ENCODE results near the gene SMARCA2.

Gene SMARCA2

GRCh38 chr9:2126331-2126803 is 111.2 kb downstream of the SMARCA2 start:
- no peak overlapping the region for H3K4me2 ChIP-seq (ENCODE audit: low read length, poor library complexity, severe bottlenecking)
- H3K4me3 ChIP-seq (ENCODE audit: insufficient read depth in 1 of 2, low read depth in 1 of 2, low read length in 2 of 2): peak overlapping the region in 1 of 2 experiments; percentile 66
- no peak overlapping the region for H2BK12ac ChIP-seq (ENCODE audit: low read length in 2 of 2)
- no peak overlapping the region for H2AK5ac ChIP-seq (ENCODE audit: low read length, severe bottlenecking)
- no peak overlapping the region for H3K23ac ChIP-seq (ENCODE audit: low read length in 2 of 2)
- DNase-seq: peak; percentile 11
- no peak overlapping the region for H3K4ac ChIP-seq (ENCODE audit: low read depth in 1 of 2, low read length in 2 of 2)
- H3K27ac ChIP-seq (ENCODE audit: low read length, poor library complexity, severe bottlenecking): no peak overlapping the region
- H3K18ac ChIP-seq (ENCODE audit: low read depth in 1 of 2, low read length in 2 of 2): no peak overlapping the region
- no peak overlapping the region for H4K8ac ChIP-seq (ENCODE audit: low read length)
- H2BK15ac ChIP-seq (ENCODE audit: low read depth, poor library complexity, severe bottlenecking): no peak overlapping the region
- H3K79me1 ChIP-seq (replicated peaks; ENCODE audit: low read length, poor library complexity, severe bottlenecking): peaks cover 30% of the 10 kb centered on the region
- peaks cover 12% of the 10 kb centered on the region for H3K4me1 ChIP-seq (ENCODE audit: control insufficient read depth, insufficient read depth, low read depth, low read length)
- no peaks in the 10 kb centered on the region for H3K27me3 ChIP-seq (ENCODE audit: control insufficient read depth in 1 of 2, insufficient read depth in 1 of 2, low read length in 2 of 2)
- H4K91ac ChIP-seq (ENCODE audit: low read length): no peak overlapping the region
- H2BK120ac ChIP-seq (ENCODE audit: low read depth, low read length): no peak overlapping the region
- WGBS: 97% methylated on average over 4 of the region's 4 CpGs
- H2AFZ ChIP-seq (ENCODE audit: low read depth, low read length): no peak overlapping the region
- no peak overlapping the region for H3K14ac ChIP-seq (ENCODE audit: low read length in 2 of 2)
- peak overlapping the region; percentile 81 for H3K9ac ChIP-seq (ENCODE audit: low read length)
- H3K9me3 ChIP-seq (ENCODE audit: control insufficient read depth, low read length): no peaks in the 10 kb centered on the region
- H3K36me3 ChIP-seq (ENCODE audit: control insufficient read depth in 1 of 2, insufficient read depth in 2 of 2, low read depth in 1 of 2, low read length in 2 of 2): peaks cover 13 to 42% of the 10 kb centered on the region in 2 experiments
- no peak overlapping the region for H2BK5ac ChIP-seq (ENCODE audit: low read depth, low read length, poor library complexity, severe bottlenecking)

- Histone ChIP-seq H3K23ac (ENCODE audit: low read length in 2 of 2) (no peak overlapping the region), H3K27me3 (ENCODE audit: control insufficient read depth in 1 of 2, insufficient read depth in 1 of 2, low read length in 2 of 2) (no peaks in the 10 kb centered on the region), H3K9ac (ENCODE audit: low read length) (no peak overlapping the region), H3K4me3 (ENCODE audit: insufficient read depth in 1 of 2, low read depth in 1 of 2, low read length in 2 of 2) (no peak overlapping the region), H3K4me1 (ENCODE audit: control insufficient read depth, insufficient read depth, low read depth, low read length) (peaks cover 12% of the 10 kb centered on the region), H3K27ac (ENCODE audit: low read length, poor library complexity, severe bottlenecking) (peak overlapping the region; percentile 64), H2AK5ac (ENCODE audit: low read length, severe bottlenecking) (no peak overlapping the region), H3K36me3 (ENCODE audit: control insufficient read depth in 1 of 2, insufficient read depth in 2 of 2, low read depth in 1 of 2, low read length in 2 of 2) (peaks cover 13 to 34% of the 10 kb centered on the region in 2 experiments), H3K4me2 (ENCODE audit: low read length, poor library complexity, severe bottlenecking) (no peak overlapping the region), H3K79me1 (replicated peaks; ENCODE audit: low read length, poor library complexity, severe bottlenecking) (peaks cover 31% of the 10 kb centered on the region), H2BK120ac (ENCODE audit: low read depth, low read length) (no peak overlapping the region), H2BK5ac (ENCODE audit: low read depth, low read length, poor library complexity, severe bottlenecking) (peak overlapping the region; percentile 46), H3K9me3 (ENCODE audit: control insufficient read depth, low read length) (no peaks in the 10 kb centered on the region), H2BK12ac (ENCODE audit: low read length in 2 of 2) (no peak overlapping the region), H4K91ac (ENCODE audit: low read length) (no peak overlapping the region), H4K8ac (ENCODE audit: low read length) (no peak overlapping the region), H3K4ac (ENCODE audit: low read depth in 1 of 2, low read length in 2 of 2) (no peak overlapping the region), H2BK15ac (ENCODE audit: low read depth, poor library complexity, severe bottlenecking) (no peak overlapping the region), H3K18ac (ENCODE audit: low read depth in 1 of 2, low read length in 2 of 2) (peak overlapping the region in 1 of 2 experiments; percentile 34), H3K14ac (ENCODE audit: low read length in 2 of 2) (no peak overlapping the region), H2AFZ (ENCODE audit: low read depth, low read length) (no peak overlapping the region)
- WGBS: 81% methylated on average over 1 of the region's 1 CpG
- DNase-seq: no peak
Observed at GRCh38 chr9:2127486-2127885, 112.3 kb downstream of the SMARCA2 start.

DNA sequence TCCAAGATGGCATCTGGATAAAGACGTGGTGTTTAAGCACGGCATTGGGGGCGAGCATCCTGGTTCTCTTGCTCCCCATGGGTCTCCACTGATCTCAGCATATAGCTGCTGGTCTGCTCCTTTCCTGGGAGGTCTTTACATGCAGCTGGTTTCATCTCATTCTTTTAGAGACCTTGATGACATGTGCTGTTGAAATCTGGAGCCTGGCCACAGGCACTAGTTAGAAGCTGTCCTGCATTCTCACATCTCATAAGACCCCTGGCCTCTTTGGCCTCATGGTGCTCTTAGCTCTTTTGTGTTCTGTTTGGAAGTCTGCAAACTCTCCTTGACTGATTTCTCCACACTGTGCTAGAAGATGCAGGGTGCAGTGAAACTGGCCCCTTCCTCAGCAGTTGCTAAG is 113.0 kb downstream of the SMARCA2 start:
- Histone ChIP-seq H3K4ac (ENCODE audit: low read depth in 1 of 2, low read length in 2 of 2) (no peak overlapping the region), H2BK12ac (ENCODE audit: low read length in 2 of 2) (no peak overlapping the region), H3K9ac (ENCODE audit: low read length) (no peak overlapping the region), H3K14ac (ENCODE audit: low read length in 2 of 2) (no peak overlapping the region), H3K18ac (ENCODE audit: low read depth in 1 of 2, low read length in 2 of 2) (no peak overlapping the region), H3K36me3 (ENCODE audit: control insufficient read depth in 1 of 2, insufficient read depth in 2 of 2, low read depth in 1 of 2, low read length in 2 of 2) (peaks cover 13 to 28% of the 10 kb centered on the region in 2 experiments), H4K8ac (ENCODE audit: low read length) (no peak overlapping the region), H3K79me1 (replicated peaks; ENCODE audit: low read length, poor library complexity, severe bottlenecking) (peaks cover 31% of the 10 kb centered on the region), H3K27ac (ENCODE audit: low read length, poor library complexity, severe bottlenecking) (peak overlapping the region; percentile 56), H3K4me1 (ENCODE audit: control insufficient read depth, insufficient read depth, low read depth, low read length) (peaks cover 12% of the 10 kb centered on the region), H2BK5ac (ENCODE audit: low read depth, low read length, poor library complexity, severe bottlenecking) (no peak overlapping the region), H2BK15ac (ENCODE audit: low read depth, poor library complexity, severe bottlenecking) (no peak overlapping the region), H3K9me3 (ENCODE audit: control insufficient read depth, low read length) (no peaks in the 10 kb centered on the region), H4K91ac (ENCODE audit: low read length) (no peak overlapping the region), H2AFZ (ENCODE audit: low read depth, low read length) (no peak overlapping the region), H3K4me2 (ENCODE audit: low read length, poor library complexity, severe bottlenecking) (no peak overlapping the region), H3K27me3 (ENCODE audit: control insufficient read depth in 1 of 2, insufficient read depth in 1 of 2, low read length in 2 of 2) (no peaks in the 10 kb centered on the region), H2AK5ac (ENCODE audit: low read length, severe bottlenecking) (no peak overlapping the region), H2BK120ac (ENCODE audit: low read depth, low read length) (no peak overlapping the region), H3K23ac (ENCODE audit: low read length in 2 of 2) (no peak overlapping the region), H3K4me3 (ENCODE audit: insufficient read depth in 1 of 2, low read depth in 1 of 2, low read length in 2 of 2) (peak overlapping the region in 1 of 2 experiments; percentile 23)
- no peak for DNase-seq
- 71% methylated on average over 3 of the region's 3 CpGs for WGBS

- Histone ChIP-seq H2BK12ac (ENCODE audit: low read length in 2 of 2) (no peak overlapping the region), H2BK120ac (ENCODE audit: low read depth, low read length) (no peak overlapping the region), H3K18ac (ENCODE audit: low read depth in 1 of 2, low read length in 2 of 2) (no peak overlapping the region), H2BK5ac (ENCODE audit: low read depth, low read length, poor library complexity, severe bottlenecking) (no peak overlapping the region), H3K4me2 (ENCODE audit: low read length, poor library complexity, severe bottlenecking) (no peak overlapping the region), H3K27ac (ENCODE audit: low read length, poor library complexity, severe bottlenecking) (no peak overlapping the region), H3K9ac (ENCODE audit: low read length) (no peak overlapping the region), H3K4me3 (ENCODE audit: insufficient read depth in 1 of 2, low read depth in 1 of 2, low read length in 2 of 2) (no peak overlapping the region), H3K36me3 (ENCODE audit: control insufficient read depth in 1 of 2, insufficient read depth in 2 of 2, low read depth in 1 of 2, low read length in 2 of 2) (peaks cover 11 to 23% of the 10 kb centered on the region in 2 experiments), H2AFZ (ENCODE audit: low read depth, low read length) (no peak overlapping the region), H3K4ac (ENCODE audit: low read depth in 1 of 2, low read length in 2 of 2) (no peak overlapping the region), H3K27me3 (ENCODE audit: control insufficient read depth in 1 of 2, insufficient read depth in 1 of 2, low read length in 2 of 2) (no peaks in the 10 kb centered on the region), H2AK5ac (ENCODE audit: low read length, severe bottlenecking) (peak overlapping the region; percentile 22), H4K91ac (ENCODE audit: low read length) (no peak overlapping the region), H3K14ac (ENCODE audit: low read length in 2 of 2) (no peak overlapping the region), H2BK15ac (ENCODE audit: low read depth, poor library complexity, severe bottlenecking) (no peak overlapping the region), H4K8ac (ENCODE audit: low read length) (no peak overlapping the region), H3K4me1 (ENCODE audit: control insufficient read depth, insufficient read depth, low read depth, low read length) (peaks cover 12% of the 10 kb centered on the region), H3K79me1 (replicated peaks; ENCODE audit: low read length, poor library complexity, severe bottlenecking) (peaks cover 31% of the 10 kb centered on the region), H3K9me3 (ENCODE audit: control insufficient read depth, low read length) (no peaks in the 10 kb centered on the region), H3K23ac (ENCODE audit: low read length in 2 of 2) (no peak overlapping the region)
- 83% methylated on average over 1 of the region's 1 CpG for WGBS
- DNase-seq: no peak
Observed at GRCh38 chr9:2128618-2129017, 113.5 kb downstream of the SMARCA2 start.
